ENCODE data around the gene AUTS2. TPM values are rescaled to one million over a fixed set of nuclear protein-coding genes. Genes with fewer than 3 reads are reported as not detected.

AUTS2 gene
- polyA plus RNA-seq, 3 donors: 3.1 to 8.3 (median 7.9) TPM

GRCh38 chr7:69673074-69673473, 74.8 kb downstream of the AUTS2 start:
- 92 to 95% (median 95%) methylated on average over 2 of the region's 2 CpGs for WGBS, 3 donors
- no peak overlapping the region for H3K27ac ChIP-seq (ENCODE audit: low read depth, low read length)

DNA sequence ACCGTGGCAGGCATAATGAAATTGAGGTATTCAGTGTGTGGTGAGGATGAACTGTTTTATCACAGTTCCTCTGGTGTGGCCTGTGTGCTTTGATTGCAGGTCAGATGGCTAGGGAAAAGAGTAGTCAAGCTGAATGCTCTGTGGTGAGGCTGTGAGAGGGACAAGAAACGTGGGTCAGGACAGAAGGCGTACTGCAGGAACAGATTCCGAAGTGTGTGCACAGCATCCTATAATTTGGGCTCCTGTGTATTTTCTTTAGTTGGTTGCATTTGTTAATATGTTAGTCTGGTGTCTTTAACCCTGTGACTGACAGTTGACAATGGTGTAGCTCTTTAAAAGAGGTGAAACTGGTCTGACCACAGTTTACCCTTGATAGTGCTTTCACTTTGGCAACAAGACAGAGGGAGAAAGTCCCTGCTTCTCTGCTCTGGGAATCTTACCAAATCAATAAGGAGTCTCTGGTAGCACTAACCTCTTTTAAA, 76.5 kb downstream of the AUTS2 start:
- WGBS, 3 donors: 66 to 74% (median 73%) methylated on average over 4 of the region's 4 CpGs

DNA sequence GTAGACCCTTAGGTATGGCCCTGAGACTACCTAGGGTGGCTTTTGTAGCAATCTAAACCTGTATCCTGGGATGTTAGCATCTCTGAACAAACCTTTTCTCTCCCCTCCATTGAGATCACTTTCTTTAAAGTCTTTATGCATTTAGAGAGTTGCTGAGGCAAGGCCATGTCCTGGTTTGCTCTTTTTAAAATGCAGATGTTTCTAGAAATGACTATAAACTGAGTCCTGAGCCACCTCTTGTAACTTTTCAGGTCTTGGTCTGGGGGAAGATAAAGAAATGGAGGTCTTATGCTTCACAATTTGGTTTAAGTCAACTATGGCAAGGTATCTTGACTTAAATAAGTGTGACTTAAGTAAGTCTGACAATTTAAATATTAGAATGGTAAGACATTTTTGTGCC, 78.0 kb downstream of the AUTS2 start:
- H3K27ac ChIP-seq (ENCODE audit: low read depth, low read length): no peak overlapping the region

More for the DNA sequence above, 76.5 kb downstream of the AUTS2 start:
- H3K27ac ChIP-seq (ENCODE audit: low read depth, low read length): no peak overlapping the region

- H3K27ac ChIP-seq (ENCODE audit: low read depth, low read length): no peak overlapping the region
Measured at GRCh38 chr7:69677054-69677852, 79.0 kb downstream of the AUTS2 start.

GRCh38 chr7:69677881-69678493, 79.7 kb downstream of the AUTS2 start:
- WGBS, 3 donors: 53 to 80% (median 58%) methylated on average over 4 of the region's 4 CpGs
- no peak overlapping the region for H3K27ac ChIP-seq (ENCODE audit: low read depth, low read length)

More at GRCh38 chr7:69677054-69677852, 79.0 kb downstream of the AUTS2 start:
- WGBS, 3 donors: 41 to 80% (median 60%) methylated on average over 4 of the region's 4 CpGs

DNA sequence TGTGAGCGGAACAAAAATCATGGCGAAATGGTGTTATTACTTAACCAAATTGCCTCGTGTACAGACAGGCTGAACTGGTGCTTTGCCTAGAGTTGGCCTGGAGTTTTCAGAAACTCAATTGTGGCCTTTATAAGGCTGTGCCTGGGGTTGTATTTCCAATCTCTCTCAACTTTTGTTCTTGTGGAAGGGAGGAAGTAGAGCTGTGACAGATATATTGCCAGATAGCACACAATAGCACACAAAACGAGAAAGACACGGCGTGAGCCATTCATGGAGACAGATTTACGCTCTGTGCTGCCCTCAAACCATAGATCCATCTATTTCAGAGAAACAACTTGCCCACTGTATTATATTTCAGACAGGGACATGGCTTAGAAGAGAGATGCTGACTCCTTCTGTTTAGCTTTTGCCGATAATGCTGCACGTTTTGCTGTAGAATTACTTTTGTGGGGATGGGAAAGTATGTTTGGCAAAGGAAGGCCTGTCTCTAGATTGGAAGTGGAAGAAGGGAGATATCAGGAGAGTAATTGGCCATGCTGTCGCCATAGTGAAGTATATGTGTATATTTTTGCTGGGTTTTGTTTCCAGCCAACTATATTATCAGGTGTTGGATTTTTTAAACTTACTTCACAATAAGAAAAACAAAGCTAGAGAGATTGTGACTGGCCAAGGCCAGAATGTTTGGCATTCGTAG, 80.4 kb downstream of the AUTS2 start:
- no peak overlapping the region for H3K27ac ChIP-seq (ENCODE audit: low read depth, low read length)
- 62 to 79% (median 64%) methylated on average over 11 of the region's 11 CpGs for WGBS, 3 donors

- WGBS, 3 donors: 79 to 89% (median 83%) methylated on average over 3 of the region's 3 CpGs
- H3K27ac ChIP-seq (ENCODE audit: low read depth, low read length): no peak overlapping the region
Measured at GRCh38 chr7:69681181-69681580, 82.9 kb downstream of the AUTS2 start.

- no peak overlapping the region for H3K27ac ChIP-seq (ENCODE audit: low read depth, low read length)
- 62 to 82% (median 79%) methylated on average over 4 of the region's 4 CpGs for WGBS, 3 donors
Measured at GRCh38 chr7:69682518-69682917, 84.2 kb downstream of the AUTS2 start.

- H3K27ac ChIP-seq (ENCODE audit: low read depth, low read length): no peak overlapping the region
- WGBS, 3 donors: 90 to 93% (median 92%) methylated on average over 8 of the region's 8 CpGs
Measured at GRCh38 chr7:69683002-69683401, 84.7 kb downstream of the AUTS2 start.

- 68 to 83% (median 71%) methylated on average over 8 of the region's 8 CpGs for WGBS, 3 donors
- no peak overlapping the region for H3K27ac ChIP-seq (ENCODE audit: low read depth, low read length)
Measured at GRCh38 chr7:69684369-69685292, 86.4 kb downstream of the AUTS2 start.

- 13 to 31% (median 18%) methylated on average over 1 of the region's 1 CpG for WGBS, 3 donors
- H3K27ac ChIP-seq (ENCODE audit: low read depth, low read length): no peak overlapping the region
Measured at GRCh38 chr7:69685293-69685631, 87.0 kb downstream of the AUTS2 start.

DNA sequence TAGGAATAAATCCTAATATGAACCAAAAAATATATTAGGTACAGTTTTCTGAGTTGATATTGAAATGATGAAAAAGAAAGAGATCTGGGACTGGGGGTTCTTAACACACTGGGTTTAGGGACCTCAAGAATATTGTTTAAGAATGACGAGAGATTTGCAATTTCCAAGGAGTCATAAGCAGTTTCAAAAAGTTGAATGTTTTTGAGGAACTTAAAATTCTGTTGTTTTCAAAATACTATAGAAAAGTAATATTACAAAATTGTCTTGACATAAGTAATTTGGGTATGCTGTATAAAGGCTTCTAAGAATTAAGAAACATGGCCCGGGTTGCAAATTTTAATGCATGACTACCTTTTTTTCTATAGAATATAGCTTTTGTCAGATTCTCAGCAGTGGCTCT, 88.1 kb downstream of the AUTS2 start:
- WGBS, 3 donors: 73 to 95% (median 74%) methylated on average over 2 of the region's 2 CpGs
- no peak overlapping the region for H3K27ac ChIP-seq (ENCODE audit: low read depth, low read length)

DNA sequence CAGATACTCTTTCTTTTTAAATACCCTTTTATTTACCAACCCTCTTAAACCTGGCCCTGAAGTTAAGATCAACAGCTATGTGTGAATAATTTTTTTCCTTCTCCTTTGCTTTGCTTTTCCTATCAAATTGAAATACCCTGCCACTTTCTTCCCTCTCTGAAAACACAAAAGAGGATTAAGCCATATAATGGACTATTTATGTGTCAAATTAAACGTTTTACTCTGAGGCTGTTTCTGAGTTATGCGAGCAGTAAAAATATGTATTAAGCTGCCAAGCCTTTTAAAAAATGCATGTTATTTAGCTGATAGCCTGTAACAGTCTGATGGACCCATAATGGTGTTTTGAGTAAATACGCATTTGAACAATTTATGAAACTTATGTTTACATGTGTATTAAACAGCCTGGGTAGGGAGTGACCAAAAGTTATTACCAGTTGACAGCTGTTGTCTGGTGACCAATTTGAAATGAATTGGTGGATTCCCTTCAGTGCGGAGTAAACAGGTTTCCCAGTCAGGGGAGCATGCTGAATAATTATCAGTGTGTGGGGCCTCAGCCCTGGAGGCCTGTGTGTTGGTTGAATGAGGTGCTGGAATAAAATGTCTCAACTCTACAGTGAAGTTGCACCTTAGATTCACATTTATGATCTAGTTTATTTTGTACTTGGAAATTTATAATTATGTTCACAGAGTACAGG, 89.6 kb downstream of the AUTS2 start:
- WGBS, 3 donors: 68 to 74% (median 74%) methylated on average over 4 of the region's 4 CpGs
- H3K27ac ChIP-seq (ENCODE audit: low read depth, low read length): no peak overlapping the region

DNA sequence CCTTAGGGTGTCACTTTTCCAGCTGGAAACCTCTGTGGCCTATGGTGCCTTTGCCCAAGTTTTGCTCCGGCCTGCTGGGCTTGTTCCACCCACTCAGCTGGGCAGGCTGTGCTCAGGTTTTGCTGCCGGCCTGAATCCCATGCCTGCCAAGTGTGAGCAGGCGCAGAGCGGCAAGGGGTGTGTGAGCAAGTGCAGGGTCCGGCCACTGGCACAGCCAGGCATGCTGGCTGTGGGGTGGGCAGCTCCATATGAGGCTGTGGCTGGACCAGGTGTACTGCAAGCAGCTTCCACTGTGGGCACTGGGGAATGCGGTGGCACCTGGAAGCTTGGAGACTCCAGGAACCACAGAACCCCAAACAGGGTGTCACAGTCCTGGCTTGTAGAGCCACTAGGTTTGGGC, 92.1 kb downstream of the AUTS2 start:
- WGBS, 3 donors: 90 to 95% (median 90%) methylated on average over 6 of the region's 6 CpGs

GRCh38 chr7:69691327-69691726, 93.1 kb downstream of the AUTS2 start:
- H3K27ac ChIP-seq (ENCODE audit: low read depth, low read length): no peak overlapping the region
- WGBS, 3 donors: 85 to 94% (median 91%) methylated on average over 6 of the region's 6 CpGs

More for the DNA sequence above, 92.1 kb downstream of the AUTS2 start:
- no peak overlapping the region for H3K27ac ChIP-seq (ENCODE audit: low read depth, low read length)

DNA sequence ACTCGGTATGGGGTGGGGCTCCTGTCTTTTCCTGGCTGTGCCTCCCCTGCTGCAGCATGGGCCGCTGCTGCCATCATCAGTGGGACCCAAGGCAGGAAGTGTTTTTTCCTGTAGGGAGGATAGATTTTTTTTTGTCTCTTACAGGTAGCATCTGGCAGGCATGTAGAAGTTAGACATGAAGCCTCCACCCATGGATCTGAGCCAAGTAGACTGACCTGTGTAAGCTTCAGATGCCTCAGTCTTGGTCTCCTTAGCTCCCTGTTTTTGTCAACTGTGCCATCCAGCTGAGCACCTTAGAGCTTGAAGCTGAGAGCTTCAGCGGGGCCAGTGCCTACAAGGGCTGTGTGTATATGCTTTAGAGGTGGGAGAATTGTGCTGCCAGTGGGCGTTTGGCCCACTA, 93.5 kb downstream of the AUTS2 start:
- no peak overlapping the region for H3K27ac ChIP-seq (ENCODE audit: low read depth, low read length)
- 69 to 83% (median 71%) methylated on average over 4 of the region's 4 CpGs for whole genome bisulfite sequencing, 3 donors

DNA sequence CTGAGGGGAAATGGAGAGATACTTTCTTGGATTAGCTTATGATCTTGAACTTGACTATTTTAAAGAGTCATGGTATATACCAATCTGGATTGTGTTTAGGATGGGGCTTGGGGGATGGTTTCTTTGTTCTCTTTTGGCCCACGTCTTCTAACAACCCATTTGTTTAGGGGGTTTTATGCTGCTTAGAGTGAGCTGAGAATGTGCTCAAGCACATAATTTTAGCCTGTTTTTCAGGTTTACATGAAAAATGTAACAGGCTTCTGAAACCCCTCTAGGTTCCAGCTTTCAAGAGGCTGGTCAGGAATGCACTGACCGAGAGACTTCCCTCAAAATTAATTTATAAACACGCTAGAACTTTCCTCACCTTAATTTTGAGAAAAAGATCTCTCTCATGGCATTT, 94.3 kb downstream of the AUTS2 start:
- 91 to 94% (median 91%) methylated on average over 3 of the region's 3 CpGs for WGBS, 3 donors
- no peak overlapping the region for H3K27ac ChIP-seq (ENCODE audit: low read depth, low read length)

DNA sequence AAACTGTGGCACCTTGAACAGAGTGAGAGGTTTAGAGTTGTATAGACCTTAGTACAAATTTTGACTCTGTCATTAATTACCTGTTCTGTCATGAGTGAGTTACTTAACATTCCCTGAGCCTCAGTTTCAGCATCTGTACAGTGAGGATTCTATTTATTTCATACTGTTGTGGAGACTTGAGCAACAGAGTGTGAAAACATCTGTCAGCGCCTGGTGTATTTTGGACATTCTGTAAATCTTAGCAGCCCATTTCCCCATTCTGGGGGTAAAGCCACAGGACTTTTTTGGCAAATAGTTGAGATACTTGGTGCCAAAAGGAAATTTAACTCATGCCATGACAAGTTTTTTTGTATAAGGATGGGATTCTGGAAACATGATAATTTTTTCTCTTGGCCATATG, 94.8 kb downstream of the AUTS2 start:
- no peak overlapping the region for H3K27ac ChIP-seq (ENCODE audit: low read depth, low read length)
- 73 to 97% (median 79%) methylated on average over 1 of the region's 1 CpG for WGBS, 3 donors
